NCI-H1436 treated with DMSO at 0.1 percent for 48 hours (cell line): Measurements from ENCODE around the gene RNF182.
"Not testable (repeated sequence)": the region's sequence is repeated elsewhere in the genome, so short reads cannot be mapped to it uniquely, and the experiment has no call there.

Source experiments
- DNase-seq: peaks from one replicate; lab custom pipeline; 2025; lab: John Stamatoyannopoulos, UW

The RNF182 gene

GRCh38 chr6:14001329-14002012, 76.7 kb downstream of the RNF182 start:
- no peak for DNase-seq

DNA sequence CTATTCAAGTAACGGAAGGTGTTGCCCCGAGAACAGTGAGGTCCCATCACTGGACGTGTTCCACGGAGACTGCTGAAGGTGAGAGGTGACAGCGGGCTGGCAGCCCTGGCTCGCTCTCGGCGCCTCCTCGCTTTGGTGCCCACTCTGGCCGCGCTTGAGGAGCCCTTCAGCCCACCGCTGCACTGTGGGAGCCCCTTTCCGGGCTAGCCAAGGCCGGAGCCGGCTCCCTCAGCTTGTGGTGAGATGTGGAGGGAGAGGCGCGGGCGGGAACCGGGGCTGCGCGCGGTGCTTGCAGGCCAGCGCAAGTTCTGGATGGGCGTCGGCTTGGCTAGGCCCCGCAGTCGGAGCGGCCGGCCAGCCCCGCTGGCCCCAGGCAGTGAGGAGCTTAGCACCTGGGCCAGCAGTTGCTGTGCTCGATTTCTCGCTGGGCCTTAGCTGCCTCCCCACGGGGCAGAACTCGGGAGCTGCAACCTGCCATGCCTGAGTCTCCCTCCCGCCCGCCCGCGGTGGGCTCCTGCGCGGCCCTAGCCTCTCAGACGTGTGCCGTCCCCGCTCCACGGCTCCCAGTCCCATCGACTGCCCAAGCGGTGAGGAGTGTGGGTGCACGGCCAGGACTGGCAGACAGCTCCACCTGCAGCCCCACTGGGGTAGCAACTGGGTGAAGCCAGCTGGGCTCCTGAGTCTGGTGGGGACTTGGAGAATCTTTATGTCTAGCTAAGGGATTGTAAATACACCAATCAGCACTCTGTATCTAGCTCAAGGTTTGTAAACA, 77.6 kb downstream of the RNF182 start:
- no peak for DNase-seq

DNA sequence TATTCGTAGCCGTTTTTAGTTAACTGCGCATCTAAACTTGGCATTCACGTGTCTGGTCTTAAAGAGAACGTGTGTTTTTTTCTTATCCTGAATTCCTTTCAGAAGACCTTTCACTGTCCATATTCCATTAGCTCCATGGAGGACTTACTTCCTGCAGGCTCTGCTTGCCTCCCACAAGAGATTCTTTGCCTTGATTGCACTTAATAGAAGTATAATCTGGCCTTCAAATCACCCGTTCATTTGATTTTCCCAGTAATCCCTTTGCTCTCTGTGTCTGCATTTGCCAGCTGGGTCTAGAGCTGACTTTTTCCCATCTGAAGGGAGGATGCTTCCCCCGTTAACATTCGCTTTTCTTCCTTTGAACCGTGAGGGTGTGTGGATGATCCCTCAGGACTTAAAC, 79.5 kb downstream of the RNF182 start:
- DNase-seq: no peak

- DNase-seq: no peak
These were observed 84.1 kb downstream of the RNF182 start for GRCh38 chr6:14008809-14009208.

DNA sequence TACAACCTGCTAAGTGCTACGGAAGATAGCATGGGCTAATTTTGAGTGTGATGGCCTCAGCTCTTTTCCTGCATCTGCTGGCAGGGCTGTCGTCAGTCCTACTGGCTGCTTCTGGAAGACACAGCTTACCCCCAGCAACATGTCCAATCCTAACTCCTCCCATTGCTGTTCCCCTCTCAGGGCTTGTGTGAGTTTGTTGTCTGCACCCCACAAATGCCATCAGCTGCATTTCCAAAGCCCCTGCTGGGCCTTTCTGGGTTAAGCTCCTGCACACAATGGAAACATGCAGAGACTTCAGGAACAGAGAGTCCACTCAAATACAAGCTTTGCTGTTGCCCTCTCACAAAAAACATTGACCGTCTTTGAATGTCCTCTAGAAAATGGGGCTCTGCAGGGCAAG, 84.7 kb downstream of the RNF182 start:
- DNase-seq: no peak

DNA sequence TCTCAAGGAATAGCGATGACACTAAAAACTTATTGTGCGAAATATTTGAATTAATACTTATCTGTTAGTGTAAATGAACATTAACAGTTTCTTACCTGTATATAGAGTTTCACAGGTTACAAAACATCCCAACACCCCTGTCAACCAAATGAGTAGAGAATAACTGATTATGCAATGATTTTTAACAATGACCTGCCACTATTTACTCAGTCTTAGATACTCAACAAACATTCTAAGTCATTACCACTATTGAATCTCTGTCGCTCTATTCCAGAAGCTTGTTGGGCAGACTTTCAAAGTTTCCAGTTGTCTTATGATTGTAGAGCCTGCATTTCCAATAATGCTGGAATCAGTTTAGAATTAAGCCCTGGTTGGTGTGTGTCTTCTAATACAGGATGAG, 85.5 kb downstream of the RNF182 start:
- no peak for DNase-seq

- DNase-seq: no peak
These were observed 87.7 kb downstream of the RNF182 start for GRCh38 chr6:14012313-14013030.

GRCh38 chr6:14015964-14016363, 91.2 kb downstream of the RNF182 start:
- no peak for DNase-seq

- DNase-seq: no peak
These were observed 91.7 kb downstream of the RNF182 start for GRCh38 chr6:14016432-14016831.

DNA sequence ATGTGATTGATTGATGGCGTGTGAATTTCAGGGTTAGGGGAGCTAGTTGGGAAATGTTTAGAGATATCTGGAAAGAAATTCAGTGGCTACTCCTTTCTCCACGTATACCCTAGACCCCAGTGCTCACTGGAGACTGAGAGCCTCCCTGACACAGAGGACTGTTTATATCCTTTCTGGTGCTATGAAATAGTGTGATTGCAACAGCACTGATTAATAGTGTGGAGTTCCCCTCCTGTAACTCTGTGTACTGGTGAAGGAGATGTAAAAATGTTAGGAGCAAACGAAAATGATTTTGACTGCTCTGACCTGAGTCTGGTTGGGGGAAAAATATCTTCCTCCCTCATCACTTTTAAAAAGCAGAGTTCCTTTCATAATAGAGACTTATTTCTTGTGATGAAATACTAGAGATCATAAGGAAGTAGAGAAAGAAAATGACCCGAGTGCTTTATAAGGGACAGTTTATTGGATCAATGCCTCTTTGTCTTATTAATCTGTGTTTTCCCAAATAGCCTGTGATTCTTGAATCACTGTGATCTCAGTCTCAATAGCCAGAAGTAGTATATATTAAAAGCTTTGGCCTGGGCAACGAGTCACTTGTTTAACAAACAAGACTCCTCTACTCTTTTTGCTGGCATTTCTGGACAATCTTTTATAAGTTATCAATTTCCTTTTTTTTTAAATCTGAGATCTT, 92.3 kb downstream of the RNF182 start:
- DNase-seq: no peak

DNA sequence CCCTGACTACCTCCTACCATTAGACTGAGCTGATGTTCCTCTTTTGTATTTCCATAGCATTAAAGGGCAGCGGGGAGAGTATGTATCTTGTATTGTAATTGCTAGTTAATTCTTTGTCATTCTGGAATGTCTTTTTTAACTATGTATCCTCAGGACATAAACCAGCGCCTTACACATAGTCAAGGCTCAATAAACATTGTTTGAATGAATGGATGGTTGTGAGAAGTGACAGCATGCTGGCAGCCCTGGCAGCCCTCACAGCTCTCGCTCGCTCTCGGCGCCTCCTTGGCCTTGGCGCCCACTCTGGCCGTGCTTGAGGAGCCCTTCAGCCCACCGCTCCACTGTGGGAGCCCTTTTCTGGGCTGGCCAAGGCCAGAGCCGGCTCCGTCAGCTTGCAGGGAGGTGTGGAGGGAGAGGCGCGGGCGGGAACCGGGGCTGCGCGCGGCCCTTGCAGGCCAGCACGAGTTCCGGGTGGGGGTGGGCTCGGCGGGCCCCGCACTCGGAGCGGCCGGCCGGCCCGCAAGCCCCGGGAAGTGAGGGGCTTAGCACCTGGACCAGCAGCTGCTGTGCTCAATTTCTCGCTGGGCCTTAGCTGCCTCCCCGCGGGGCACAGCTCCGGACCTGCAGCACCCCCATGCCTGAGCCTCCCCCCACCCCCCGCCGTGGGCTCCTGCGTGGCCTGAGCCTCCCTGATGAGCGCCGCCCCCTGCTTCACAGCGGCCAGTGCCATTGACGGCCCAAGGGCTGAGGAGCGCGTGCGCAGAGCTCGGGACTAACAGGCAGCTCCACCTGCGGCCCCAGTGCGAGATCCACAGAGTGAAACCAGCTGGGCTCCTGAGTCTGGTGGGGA, 93.1 kb downstream of the RNF182 start:
- DNase-seq: no peak

GRCh38 chr6:14018559-14018958, 93.8 kb downstream of the RNF182 start:
- not testable (repeated sequence) for DNase-seq

DNA sequence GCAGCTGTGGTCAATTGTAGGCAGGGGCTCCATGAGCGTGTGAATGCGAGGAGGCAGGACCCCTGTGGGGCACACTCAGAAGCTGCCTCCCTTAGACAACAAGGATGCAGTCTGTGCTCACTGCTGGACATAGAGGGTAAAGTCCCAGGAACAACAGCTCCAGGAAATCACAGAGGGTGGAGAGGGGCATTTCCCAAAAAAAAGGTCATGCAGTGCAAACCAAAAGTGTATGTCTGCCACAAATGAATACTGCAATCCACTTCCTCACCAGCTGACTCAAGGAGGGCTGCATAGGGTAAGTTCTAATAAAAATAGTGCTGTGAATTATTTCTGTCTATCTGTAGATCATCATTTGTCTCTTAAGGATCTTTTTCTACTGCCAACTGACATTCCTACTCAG, 95.8 kb downstream of the RNF182 start:
- no peak for DNase-seq

GRCh38 chr6:14021449-14021848, 96.7 kb downstream of the RNF182 start:
- DNase-seq: no peak

- no peak for DNase-seq
These were observed 97.9 kb downstream of the RNF182 start for GRCh38 chr6:14022673-14023072.

DNA sequence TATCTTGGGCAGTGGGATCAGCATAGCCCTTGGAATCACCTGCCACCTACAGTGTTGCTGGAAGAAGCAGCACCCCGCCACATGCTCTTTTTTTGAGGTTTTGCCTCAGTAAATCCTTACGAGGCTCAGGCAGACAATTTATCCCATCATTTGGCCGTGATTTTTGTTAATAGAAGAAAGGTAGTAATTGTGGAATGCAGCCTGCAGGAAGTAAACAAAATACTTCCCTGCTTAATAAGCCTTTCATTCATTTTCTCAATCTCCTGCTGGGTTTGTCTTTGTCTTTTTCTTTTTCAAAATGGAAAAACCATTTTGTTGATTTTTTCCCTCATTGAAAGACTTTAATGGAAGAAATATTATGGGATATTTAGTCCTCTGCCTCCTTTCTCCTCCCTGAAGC, 99.1 kb downstream of the RNF182 start:
- DNase-seq: no peak

DNA sequence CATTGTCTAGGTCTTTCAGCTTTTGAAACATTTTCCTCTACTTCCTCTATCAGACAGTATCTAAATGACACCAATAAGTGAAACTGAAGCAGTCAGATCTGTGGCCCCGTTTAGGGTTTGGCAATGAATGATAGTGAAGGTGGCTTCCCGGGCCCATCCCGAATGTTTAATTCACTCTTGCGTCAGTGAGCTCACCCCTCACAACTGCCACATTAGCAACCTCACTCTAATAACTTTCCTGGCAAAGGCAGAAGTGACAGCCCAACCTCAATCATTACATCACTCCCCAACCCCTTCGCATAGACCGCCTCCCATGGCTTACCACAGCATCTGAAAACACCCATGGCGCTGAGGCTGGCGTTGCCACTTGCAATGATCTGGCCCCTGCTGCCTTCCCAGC, 100.4 kb downstream of the RNF182 start:
- DNase-seq: no peak

- DNase-seq: no peak
These were observed 102.2 kb downstream of the RNF182 start for GRCh38 chr6:14026831-14027539.

DNA sequence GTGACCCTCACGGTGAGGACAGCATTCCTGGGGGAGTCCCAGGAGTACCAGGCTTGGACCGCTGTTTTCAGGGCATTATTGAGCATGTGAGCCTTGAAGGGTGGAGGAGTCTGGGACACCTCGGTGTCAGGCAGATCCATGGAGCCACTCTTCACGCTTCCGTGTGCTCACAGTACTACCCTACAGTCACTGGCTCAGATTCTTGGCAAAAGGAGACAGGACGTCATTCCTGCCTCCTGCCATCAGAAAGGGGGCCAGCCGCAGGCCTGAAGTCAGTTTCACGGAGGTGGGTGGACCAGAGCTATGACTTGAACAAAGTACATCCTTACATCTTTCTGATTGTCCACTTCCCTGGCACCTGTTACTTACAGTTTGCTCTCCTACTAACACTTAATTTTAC, 103.9 kb downstream of the RNF182 start:
- DNase-seq: no peak

DNA sequence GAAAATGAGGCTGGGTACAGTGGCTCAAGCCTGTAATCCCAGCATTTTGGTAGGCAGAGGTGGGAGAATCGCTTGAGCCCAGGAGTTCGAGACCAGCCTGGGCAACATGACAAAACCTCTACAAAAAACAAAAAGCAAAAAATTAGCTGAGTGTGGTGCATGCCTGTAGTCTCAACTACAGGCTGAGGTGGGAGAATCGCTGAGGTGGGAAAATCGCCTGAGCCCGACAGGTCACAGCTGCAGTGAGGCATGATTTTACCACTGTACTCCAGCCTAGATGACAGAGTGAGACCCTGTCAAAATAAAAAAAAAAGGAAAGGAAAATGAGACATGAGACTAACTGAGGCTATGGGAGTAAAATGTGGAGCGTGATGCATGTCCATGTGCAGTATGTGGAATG, 104.9 kb downstream of the RNF182 start:
- DNase-seq: no peak
